ENCODE measurements around the gene POLR3C.

- TF ChIP-seq POLR2A (IDR thresholded peaks at IDR 0.05; ENCODE audit: low read depth, low read length) (no peak), CTCF (conservative IDR thresholded peaks at IDR 0.05; ENCODE audit: low read depth, low read length) (no peak), RAD21 (IDR thresholded peaks at IDR 0.05; ENCODE audit: low read length) (no peak), BHLHE40 (IDR thresholded peaks at IDR 0.05; ENCODE audit: low read depth, low read length) (no peak), CEBPB (IDR thresholded peaks at IDR 0.05; ENCODE audit: low read depth, low read length) (peak; percentile 81), SMC3 (IDR thresholded peaks at IDR 0.05; ENCODE audit: low read depth, low read length) (no peak), RCOR1 (IDR thresholded peaks at IDR 0.05; ENCODE audit: insufficient replicate concordance, low read length) (no peak)
These were observed 48.3 kb downstream of the POLR3C start for GRCh38 chr1:145871994-145872924.
